Uterine smooth muscle cell (primary cell): ENCODE measurements around the gene NASP. TPM values are rescaled to one million over a fixed set of nuclear protein-coding genes. Genes with fewer than 3 reads are reported as not detected.

Experiments used
- total RNA-seq: library from RNA; depleted of rRNA; stranded (reverse); fragments of >200 nt; gene quantifications from 2 replicates; pipeline ENCODE4 v1.2.3, GENCODE V29; 2014

Gene NASP, protein sequence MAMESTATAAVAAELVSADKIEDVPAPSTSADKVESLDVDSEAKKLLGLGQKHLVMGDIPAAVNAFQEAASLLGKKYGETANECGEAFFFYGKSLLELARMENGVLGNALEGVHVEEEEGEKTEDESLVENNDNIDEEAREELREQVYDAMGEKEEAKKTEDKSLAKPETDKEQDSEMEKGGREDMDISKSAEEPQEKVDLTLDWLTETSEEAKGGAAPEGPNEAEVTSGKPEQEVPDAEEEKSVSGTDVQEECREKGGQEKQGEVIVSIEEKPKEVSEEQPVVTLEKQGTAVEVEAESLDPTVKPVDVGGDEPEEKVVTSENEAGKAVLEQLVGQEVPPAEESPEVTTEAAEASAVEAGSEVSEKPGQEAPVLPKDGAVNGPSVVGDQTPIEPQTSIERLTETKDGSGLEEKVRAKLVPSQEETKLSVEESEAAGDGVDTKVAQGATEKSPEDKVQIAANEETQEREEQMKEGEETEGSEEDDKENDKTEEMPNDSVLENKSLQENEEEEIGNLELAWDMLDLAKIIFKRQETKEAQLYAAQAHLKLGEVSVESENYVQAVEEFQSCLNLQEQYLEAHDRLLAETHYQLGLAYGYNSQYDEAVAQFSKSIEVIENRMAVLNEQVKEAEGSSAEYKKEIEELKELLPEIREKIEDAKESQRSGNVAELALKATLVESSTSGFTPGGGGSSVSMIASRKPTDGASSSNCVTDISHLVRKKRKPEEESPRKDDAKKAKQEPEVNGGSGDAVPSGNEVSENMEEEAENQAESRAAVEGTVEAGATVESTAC
- 38.2 and 88.3 TPM in 2 replicates for total RNA-seq

DNA sequence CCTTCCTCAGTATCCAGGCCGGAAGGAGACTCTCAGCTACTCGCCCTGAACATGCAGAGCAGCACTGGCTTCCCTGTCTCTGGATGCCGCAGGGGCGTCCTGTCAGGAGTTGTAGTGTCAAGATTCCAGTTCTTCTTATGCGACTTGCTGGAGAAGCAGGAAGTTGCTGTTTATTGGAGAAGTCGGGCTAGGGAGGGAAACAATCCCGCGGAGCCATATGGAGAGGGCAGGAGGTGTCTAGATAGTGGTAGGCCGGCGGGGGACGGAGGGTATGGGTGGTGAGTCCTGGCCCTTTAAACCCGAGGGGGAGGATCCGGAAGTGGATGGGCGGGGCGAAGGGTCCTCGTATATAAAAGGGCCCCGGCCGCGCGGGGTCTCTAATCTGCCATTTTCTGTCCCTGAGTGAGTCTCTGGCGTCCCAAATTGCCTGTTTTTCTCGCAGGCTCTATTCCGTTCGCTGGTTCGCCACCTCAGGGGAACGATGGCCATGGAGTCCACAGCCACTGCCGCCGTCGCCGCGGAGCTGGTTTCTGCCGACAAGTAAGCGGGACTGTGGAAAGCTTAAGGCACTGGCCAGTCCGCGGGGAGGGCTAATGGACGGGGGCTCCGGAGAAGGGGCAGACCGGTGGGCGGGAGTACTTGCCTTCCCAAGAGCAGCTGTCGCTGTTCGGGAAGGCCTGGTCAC, at the start of gene NASP:
NASP (plus strand) TSS at position 376 of the 685 bp plus-strand sequence; CDS start at position 482, 106 bp downstream.

DNA sequence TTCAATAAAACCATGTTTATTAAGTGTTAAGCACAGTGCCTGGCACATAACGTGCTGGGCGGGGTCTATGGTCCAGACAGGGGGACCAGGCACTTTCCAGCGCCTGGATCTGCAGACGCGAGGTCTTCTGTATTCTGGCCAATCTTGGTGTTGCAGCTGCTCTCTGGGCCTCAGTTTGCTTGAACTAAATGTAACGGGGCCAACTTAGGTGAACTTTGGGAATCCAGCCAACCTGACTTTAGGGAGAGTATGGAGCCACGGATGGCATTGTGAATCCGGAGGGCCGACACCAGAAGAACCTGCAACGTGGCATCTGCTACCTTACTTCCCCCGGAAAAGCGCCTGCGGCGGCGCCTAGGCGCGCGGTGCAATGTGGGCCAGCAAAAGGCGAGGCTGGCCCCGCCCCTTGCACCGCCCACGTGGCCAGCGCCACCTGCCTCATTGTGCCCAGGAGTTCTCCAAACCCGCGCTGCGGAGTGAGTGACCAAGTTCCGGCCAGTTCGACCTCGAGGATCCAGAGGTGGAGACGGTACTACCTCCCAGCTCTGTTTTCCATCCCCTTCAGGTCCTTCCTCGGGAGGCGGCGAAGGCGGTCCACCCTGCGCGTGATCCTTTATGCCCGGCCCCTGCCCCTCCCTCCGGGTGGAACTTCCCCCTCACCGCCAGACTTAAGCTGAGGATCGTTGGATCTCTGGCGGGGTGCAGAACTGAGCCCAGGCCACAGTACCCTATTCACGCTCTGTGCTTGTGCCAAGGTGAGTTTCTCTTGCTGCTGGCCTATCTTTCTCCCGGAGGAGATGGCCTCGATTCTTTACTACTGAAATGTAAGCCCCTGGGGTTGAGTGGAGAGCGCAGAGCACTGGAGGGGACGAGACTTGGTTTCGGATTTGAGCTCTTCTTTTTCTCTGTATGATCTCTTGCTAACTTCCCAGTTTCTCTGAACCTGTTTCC, 33.2 kb upstream of the NASP start, which contains the start of gene AKR1A1:
AKR1A1 (plus strand) TSS at position 426 of the 951 bp plus-strand sequence. CDS start 10,969 bp downstream, outside the sequence.

DNA sequence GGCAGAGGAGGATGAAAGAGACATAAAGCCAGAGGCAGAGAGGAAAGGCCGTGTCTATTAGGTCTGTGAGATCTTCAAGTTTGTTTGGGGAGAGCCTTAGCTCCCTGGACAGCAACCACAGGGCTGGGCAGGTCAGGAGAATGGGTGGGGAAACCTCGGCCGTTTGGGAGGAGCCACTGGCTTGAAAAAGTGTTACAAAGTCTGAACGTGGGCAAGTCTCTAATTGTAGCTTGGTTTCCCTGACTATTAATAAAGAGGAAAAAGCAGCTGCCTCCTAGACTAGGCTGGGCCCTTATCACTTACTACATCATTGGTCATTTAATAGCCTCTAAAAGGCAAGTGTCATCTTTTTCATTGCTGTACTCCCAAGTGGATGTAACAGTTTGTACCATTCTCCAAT, 40.1 kb downstream of the NASP start, which contains the start of gene CCDC17:
CCDC17 (minus strand) TSS at position 83 of the 400 bp plus-strand sequence. CDS start 145 bp downstream, outside the sequence.

Other genes with a start within 250 kb of the NASP start
- 14.6 and 25.2 TPM in 2 replicates for gene TOE1, start 243.9 kb upstream of the NASP start, total RNA-seq
- 16.2 and 24.6 TPM in 2 replicates for gene MUTYH, start 243.6 kb upstream of the NASP start, total RNA-seq
- 0.77 and 1.4 TPM in 2 replicates for gene TESK2, start 92.9 kb upstream of the NASP start, total RNA-seq
- gene CCDC163, start 84.0 kb upstream of the NASP start, total RNA-seq, result 0.55 and 1.6 TPM in 2 replicates
- 2.1 and 2.4 TPM in 2 replicates for gene MMACHC, start 83.7 kb upstream of the NASP start, total RNA-seq
- gene PRDX1, start 62.2 kb upstream of the NASP start, total RNA-seq, result 560 and 892 TPM in 2 replicates
- 132 and 165 TPM in 2 replicates for gene AKR1A1, start 33.2 kb upstream of the NASP start, total RNA-seq
- gene CCDC17, start 40.0 kb downstream of the NASP start, total RNA-seq, result 0.77 and 0.87 TPM in 2 replicates
- 101 and 107 TPM in 2 replicates for gene GPBP1L1, start 102.5 kb downstream of the NASP start, total RNA-seq
- gene TMEM69, start 104.1 kb downstream of the NASP start, total RNA-seq, result 9.1 and 11.0 TPM in 2 replicates
- 16.2 and 16.5 TPM in 2 replicates for gene IPP, start 166.6 kb downstream of the NASP start, total RNA-seq
- gene MAST2, start 219.6 kb downstream of the NASP start, total RNA-seq, result 33.9 and 40.2 TPM in 2 replicates